GM11168 (cell line): Measurements from ENCODE around the gene FRMD5.

Experiments
- in situ Hi-C: fragments of 300-500 bp; cut with MboI; formaldehyde crosslinking; loops from one replicate; pipeline ENCODE4 v1.12.0; 2022; ENCODE audit warnings: low sequenced_read_pairs; ENCODE audit not compliant: unreplicated experiment

FRMD5 gene

GRCh38 chr15:43987924-43988323 is 207.1 kb downstream of the FRMD5 start:
- in situ Hi-C loops: no loop called here

DNA sequence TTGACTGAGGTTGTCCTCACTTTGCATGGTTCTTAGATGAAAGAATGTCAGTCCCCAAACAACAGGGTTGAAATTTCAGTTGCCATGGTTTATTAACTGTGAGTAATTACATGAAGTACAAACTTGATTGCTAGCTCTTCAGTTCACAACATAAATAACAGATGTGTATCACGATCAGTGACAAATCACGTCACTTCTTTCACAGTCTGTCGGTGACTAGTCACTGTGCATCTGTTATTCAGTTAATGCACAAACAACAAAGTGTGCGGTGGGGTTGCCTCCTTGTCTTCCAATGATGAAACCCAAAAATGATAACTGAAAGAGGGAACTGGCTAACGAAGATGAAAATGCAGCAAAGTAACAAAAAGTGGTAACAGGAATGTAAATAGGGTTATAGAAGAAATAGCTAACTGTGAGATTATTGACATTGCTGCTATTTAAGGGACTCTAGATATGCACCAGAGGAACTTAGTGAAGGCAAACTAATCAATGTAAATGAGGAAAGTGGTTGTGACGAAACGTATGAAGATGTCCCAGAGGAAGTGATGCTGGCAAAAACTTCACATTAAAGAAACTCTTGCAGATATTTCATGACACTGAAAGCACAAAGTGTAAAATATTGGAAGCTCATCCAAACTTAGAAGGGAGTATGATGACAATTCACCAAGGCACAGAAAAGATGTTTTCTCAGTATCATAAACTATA is 208.9 kb downstream of the FRMD5 start:
- in situ Hi-C loops: no loop called here

DNA sequence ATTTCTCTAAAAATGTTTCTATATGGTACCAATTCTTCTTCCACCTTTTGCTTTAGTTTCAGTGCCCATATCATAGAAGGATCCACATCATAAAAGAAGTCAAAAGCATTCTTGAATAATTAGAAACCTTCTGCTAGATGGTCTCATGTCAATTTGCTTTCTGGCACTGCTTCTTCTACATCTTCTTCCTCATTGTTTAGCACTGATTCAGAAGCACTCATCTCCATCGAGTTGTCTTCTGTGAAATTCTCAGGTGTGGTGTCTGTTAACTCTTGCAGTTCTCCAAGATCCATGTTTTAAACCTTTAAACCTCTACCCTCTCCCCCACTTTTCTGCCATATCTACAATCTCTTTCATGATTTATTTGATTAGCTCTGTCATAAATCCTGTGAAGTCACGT is 213.5 kb downstream of the FRMD5 start:
- in situ Hi-C loops: no loop called here

GRCh38 chr15:43977072-43977884 is 217.8 kb downstream of the FRMD5 start:
- in situ Hi-C loops: no loop called here

GRCh38 chr15:43975770-43976169 is 219.3 kb downstream of the FRMD5 start:
- in situ Hi-C loops: no loop called here

DNA sequence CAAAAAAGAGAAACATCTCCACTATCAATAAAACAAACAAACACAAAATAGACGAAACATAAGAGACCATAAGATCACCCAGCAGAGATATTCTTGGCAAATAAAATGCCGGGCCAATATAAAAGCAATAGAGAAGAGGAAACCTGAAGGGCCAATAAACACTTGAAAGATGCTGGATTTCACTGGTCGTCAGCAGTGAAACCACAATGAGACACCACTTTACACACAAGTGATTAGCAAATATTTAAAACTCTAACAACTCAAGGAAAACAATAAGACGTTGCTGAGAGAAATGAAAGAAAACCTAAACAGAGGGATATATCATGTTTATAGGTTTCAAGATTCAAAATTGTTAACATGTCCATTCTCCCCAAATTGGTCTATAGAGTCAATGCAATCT is 219.7 kb downstream of the FRMD5 start:
- in situ Hi-C loops: no loop called here

GRCh38 chr15:43974852-43975251 is 220.2 kb downstream of the FRMD5 start:
- in situ Hi-C loops: no loop called here

DNA sequence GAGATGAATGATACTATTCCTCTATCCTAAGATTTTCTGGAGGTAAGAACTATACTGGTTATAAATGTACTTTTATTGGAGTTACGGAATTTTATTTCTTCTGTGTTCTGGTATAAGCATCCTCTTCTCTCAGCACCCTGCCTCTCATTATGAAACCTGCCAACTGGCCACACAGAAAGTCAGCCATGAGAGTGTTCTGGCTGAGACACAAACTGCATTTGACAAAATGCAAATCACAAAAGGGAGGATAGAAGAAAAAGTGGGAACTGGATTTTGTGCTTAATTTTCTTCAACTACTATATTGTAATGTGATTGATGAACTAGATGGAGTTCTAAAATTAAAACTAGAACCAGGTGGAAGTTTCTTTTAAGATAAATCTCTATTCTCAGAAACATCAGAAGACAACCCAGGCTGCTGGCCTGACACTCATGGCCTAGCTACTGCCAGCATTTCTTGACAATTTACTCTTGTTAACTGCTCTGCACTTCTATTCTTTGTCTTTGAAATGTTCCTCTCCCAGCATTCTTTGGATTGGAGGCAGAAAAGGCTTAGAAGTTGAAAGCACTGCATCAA is 225.2 kb downstream of the FRMD5 start:
- in situ Hi-C loops: no loop called here

GRCh38 chr15:43968551-43968950 is 226.5 kb downstream of the FRMD5 start:
- in situ Hi-C loops: no loop called here

DNA sequence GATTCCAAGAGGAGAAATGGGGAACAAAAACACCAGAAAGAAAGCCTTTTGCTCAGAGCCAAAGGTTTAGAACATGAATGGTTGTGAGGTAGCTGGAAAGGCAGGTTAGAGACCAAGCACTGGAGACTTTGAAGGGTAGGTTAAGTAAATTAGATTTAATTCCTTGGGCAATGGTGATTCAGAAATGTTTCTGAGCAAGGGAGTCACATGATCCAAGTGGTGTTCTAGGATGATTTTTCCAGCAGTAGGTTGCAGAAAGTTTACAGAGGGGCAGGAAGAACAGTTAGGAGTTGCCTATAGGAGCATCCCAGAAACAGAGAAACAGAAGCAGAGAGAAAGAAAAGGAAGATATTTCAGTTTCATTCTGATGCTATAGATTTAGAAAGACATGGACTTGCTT is 228.4 kb downstream of the FRMD5 start:
- in situ Hi-C loops: no loop called here

GRCh38 chr15:43958861-43959330 is 236.2 kb downstream of the FRMD5 start:
- in situ Hi-C loops: no loop called here

DNA sequence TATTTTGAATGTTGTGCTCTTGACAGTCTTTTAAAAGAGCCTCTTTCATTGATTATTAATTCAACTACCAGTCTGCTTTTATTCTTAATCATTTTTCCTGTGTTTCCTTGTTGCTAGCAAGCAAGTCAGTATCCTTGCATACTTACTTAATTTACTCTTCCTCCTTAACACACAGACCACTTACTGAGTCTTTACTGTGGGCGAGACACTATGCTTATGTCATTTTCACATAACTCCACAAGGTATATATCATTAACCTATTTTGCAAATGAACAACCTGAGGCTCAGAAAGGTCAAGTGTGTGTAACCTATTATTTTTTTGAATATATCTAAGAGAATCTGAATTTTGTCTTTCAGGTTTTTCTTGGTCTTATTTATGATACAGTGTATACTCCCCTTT is 237.3 kb downstream of the FRMD5 start:
- in situ Hi-C loops: no loop called here

DNA sequence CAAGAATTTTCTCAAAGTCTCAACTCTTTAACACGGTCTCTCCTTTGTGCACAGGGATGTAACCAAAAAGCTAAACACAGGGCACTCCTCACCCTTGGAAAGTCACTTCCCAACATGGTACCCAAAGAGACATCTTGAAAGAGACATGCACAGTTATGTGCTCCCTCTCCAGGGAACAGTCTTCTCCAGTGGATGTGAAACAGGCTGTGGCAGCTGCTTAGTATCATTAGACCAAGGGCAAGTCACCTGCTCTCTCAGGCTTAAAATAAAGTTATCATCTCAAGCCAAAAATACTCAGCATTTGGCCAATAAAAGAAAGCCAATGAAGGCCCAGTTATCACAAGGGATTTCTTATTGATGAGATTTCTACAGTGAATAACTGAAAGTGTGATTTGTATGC is 239.9 kb downstream of the FRMD5 start:
- in situ Hi-C loops: no loop called here

- in situ Hi-C loops: no loop called here
These were observed 240.9 kb downstream of the FRMD5 start for GRCh38 chr15:43954181-43954621.

- in situ Hi-C loops: no loop called here
These were observed 241.7 kb downstream of the FRMD5 start for GRCh38 chr15:43953402-43953801.

- in situ Hi-C loops: no loop called here
These were observed 244.5 kb downstream of the FRMD5 start for GRCh38 chr15:43950531-43950930.

DNA sequence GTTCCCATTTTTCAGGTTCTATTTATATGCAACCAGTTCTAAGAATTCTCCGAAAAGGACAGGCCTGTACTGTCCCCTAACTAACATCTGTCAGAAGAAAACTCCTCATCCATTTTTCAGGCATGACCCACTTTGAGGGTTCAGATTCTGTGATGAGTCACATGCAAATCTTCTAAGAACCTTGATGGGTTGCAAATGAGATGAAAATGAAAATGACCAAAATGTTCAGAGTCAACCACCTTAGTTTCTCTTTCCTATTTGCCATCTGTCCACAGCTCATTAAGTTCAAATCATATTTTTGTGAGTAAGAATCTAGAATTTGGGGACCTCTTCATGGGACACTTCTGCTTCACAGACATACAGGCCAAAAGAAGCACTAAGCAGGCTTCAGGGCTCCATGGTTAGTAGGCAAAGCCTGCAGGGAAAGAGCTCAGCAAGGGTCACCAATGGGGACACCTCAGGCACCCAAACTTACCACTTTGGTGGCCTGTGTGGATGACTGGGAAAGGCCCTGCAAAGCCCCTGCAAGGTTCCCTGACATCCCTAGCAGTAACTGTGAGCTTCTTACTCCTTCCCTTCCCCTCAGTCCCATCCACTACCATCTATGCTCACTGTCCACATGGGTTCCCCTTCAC is 246.3 kb downstream of the FRMD5 start:
- in situ Hi-C loops: no loop called here

- in situ Hi-C loops: no loop called here
These were observed 251.6 kb downstream of the FRMD5 start for GRCh38 chr15:43943511-43943910.

DNA sequence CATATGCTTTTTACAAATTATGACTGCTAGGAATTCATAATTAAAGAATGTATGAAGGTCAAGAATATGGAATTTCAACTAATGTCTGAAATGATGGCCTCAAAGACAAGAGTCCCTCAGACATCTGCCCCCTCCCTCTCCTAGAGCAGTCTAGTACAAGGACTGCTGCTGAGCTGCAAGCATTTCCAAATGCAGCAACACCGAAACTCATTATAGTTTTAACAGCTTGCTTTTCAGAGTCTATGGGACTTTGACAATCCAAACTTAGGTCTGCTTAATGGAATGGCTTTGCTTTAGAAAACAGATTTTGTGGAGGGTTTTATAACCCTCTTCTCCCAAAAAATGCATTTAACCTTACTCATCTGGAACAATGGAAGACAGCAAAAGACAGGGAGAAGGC is 252.9 kb downstream of the FRMD5 start:
- in situ Hi-C loops: no loop called here

DNA sequence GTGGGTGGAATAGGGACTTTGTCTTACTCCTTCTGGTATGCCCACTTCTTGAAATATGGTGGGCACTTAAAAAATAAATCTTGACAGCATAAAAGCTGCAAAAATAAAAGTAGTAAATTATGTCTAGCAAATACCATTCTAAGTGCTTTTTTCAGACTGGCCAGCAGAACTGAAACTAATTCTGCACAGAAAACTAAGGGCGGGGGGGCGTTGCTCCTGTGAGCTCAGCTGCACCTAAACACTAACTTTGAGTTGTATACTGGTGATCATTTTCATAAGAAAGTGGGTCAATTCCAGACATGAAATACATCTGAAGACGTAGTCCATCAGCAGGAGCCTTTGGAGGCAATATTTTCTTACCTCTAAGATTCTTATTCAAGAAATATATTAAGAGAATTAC is 253.5 kb downstream of the FRMD5 start:
- in situ Hi-C loops: no loop called here

DNA sequence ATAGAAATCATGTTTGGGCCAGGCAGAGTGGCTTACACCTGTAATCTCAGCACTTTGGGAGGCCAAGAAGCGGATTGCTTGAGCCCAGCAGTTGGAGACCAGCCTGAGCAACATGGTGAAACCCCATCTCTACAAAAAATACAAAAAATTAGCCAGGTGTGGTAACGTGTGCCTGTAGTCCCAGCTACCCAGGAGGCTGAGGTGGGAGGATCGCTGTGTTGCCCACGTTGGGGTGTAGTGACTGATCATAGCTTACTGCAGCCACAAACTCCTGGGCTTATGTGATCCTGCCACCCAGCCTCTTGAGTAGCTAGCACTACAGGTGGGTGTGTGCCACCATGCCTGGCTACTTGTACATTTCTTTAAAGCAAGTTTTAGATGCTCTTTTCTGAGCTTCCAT is 254.0 kb downstream of the FRMD5 start:
- in situ Hi-C loops: no loop called here
